Measurements from ENCODE around the gene XPA. TPM values are rescaled to one million over a fixed set of nuclear protein-coding genes. Genes with fewer than 3 reads are reported as not detected.

Gene XPA
- total RNA-seq, 4 donors from 2014 or later: 25.6 to 42.5 (median 35.8) TPM

DNA sequence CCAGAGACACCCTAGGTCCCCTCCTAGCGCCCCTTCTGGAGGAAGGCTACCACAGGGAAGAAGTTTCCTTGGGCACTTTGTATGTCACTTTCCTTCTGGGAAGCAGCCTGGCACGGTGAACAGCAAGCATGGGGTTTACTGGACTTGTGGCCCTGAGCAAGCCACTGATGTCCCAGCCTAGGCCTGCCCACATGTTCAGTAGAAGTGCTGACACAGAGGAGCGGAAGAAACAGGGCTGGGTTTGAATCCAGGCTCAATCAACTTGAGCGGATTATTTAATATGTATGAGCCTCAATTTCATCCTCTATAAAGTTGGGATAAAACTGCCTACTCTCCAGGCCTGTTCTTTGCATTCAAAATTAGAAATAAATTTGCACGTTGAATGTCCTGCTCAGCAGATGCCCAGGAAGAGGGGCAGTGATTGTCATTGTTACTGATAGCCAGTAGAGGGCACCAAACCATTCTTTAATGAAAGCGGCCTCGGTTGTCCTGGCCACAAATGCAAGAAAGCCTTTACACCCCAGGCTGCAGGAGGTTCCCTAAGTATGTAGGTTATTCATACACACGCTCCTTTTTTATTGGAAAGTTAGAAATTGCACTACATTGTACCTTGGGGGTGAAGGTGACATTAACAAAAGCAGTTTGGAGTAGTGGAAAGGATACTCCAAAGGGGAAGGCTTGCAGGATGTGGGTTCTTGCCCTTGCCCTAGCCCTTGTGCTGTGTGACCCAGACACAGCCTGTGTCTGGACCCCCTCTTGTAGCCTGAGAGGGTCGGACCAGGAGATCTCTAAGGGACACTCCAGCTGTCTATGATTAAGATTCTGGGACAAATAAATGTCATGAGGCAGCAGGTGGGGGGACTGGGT, 13.4 kb upstream of the XPA start:
- TF ChIP-seq POLR2A (IDR thresholded peaks at IDR 0.05): no peak
- TF ChIP-seq, protein P1, sequence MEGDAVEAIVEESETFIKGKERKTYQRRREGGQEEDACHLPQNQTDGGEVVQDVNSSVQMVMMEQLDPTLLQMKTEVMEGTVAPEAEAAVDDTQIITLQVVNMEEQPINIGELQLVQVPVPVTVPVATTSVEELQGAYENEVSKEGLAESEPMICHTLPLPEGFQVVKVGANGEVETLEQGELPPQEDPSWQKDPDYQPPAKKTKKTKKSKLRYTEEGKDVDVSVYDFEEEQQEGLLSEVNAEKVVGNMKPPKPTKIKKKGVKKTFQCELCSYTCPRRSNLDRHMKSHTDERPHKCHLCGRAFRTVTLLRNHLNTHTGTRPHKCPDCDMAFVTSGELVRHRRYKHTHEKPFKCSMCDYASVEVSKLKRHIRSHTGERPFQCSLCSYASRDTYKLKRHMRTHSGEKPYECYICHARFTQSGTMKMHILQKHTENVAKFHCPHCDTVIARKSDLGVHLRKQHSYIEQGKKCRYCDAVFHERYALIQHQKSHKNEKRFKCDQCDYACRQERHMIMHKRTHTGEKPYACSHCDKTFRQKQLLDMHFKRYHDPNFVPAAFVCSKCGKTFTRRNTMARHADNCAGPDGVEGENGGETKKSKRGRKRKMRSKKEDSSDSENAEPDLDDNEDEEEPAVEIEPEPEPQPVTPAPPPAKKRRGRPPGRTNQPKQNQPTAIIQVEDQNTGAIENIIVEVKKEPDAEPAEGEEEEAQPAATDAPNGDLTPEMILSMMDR (IDR thresholded peaks at IDR 0.05): peak; percentile 69 to 87 (median 82)
- Histone ChIP-seq H3K9me3 (no peaks in the 10 kb centered on the region), H3K27me3 (no peaks in the 10 kb centered on the region), H3K4me1 (peaks cover 10 to 31% of the 10 kb centered on the region in 2 donors), H3K36me3 (peaks cover 0 to 5% of the 10 kb centered on the region in 2 donors), H3K4me3 (replicated peaks in 1 of 3) (no peak overlapping the region), H3K27ac (peak overlapping the region in 2 of 3 donors; percentile 55 to 63)
- intact Hi-C loops (cut with DNase I): loop anchor here (5.0 kb wide), 1 partner anchor 137 kb away; no protein-coding TSS in a partner anchor
- peak; percentile 64 to 67 for DNase-seq
- WGBS, 2 donors: 21 to 29% methylated on average over 9 of the region's 9 CpGs

DNA sequence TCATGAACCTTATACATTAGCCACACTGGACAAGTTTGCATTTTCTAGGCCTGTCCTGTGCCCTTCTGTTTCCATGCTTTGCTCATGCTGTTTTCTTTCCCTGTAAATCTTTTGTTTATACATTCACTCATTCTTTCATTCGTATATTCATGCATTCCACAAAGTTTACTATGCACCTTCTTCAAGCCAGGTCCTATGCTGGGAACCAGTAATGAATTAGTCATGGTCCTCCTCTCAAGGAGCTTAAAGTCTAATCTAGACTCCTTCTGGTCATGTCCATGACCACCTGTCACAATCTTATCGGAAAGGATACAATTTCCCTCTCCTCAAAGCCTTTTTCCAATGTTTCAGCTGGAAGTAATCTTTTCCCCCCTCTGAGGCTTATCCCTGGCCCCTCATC, 9.1 kb upstream of the XPA start:
- intact Hi-C loops (cut with DNase I): loop anchor here (10.0 kb wide), 1 partner anchor 199 kb away; no protein-coding TSS in a partner anchor
- Histone ChIP-seq H3K27me3 (no peaks in the 10 kb centered on the region), H3K4me1 (peaks cover 6 to 22% of the 10 kb centered on the region in 2 donors), H3K36me3 (peaks cover 0 to 5% of the 10 kb centered on the region in 2 donors), H3K27ac (no peak overlapping the region), H3K4me3 (replicated peaks in 1 of 3) (no peak overlapping the region), H3K9me3 (no peaks in the 10 kb centered on the region)
- DNase-seq: no peak
- WGBS, 2 donors: 90 to 94% methylated on average over 2 of the region's 2 CpGs
- TF ChIP-seq POLR2A (IDR thresholded peaks at IDR 0.05): no peak
- TF ChIP-seq, protein P1 (IDR thresholded peaks at IDR 0.05): no peak

DNA sequence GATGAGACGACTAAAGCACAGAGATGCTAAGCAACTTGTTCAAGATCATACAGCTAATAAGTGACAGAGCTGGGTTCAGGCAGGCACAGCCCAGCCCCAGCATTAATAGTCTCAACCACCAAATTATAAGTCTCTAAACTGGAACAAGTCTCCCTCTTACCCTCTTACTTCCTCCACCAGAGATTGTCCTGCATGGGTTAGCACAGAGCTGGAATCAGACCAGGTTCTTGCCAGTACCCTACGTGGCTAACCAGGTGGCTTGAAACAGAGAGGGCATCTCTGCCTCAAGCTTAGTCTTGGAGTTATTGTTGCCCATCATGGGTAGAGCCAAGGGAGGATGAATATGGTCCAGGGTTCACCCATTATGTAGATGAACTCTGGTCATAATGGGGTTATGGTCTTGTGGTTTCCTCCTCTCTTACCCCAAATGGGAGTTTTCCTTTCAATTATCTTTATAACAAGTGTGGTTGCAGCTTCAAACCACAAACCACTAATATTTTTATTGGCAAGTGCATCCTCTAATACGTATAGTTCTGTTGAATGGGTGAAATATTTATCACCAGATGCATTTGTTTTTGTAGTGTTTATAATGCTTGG, 8.3 kb upstream of the XPA start:
- H3K4me3 ChIP-seq (replicated peaks in 1 of 3): no peak overlapping the region
- H3K36me3 ChIP-seq: peaks cover 0 to 5% of the 10 kb centered on the region in 2 donors
- no peaks in the 10 kb centered on the region for H3K9me3 ChIP-seq
- peak overlapping the region in 1 of 3 donors; percentile 17 for H3K27ac ChIP-seq
- peaks cover 0 to 14% of the 10 kb centered on the region in 2 donors for H3K4me1 ChIP-seq
- TF ChIP-seq, protein P1 (IDR thresholded peaks at IDR 0.05): no peak
- no peak for TF ChIP-seq POLR2A (IDR thresholded peaks at IDR 0.05)
- WGBS, 2 donors: 43 to 49% methylated on average over 3 of the region's 3 CpGs
- intact Hi-C loops (cut with DNase I): loop anchor here (10.0 kb wide), 1 partner anchor 199 kb away; no protein-coding TSS in a partner anchor
- H3K27me3 ChIP-seq: no peaks in the 10 kb centered on the region
- peak; percentile 51 to 52 for DNase-seq

DNA sequence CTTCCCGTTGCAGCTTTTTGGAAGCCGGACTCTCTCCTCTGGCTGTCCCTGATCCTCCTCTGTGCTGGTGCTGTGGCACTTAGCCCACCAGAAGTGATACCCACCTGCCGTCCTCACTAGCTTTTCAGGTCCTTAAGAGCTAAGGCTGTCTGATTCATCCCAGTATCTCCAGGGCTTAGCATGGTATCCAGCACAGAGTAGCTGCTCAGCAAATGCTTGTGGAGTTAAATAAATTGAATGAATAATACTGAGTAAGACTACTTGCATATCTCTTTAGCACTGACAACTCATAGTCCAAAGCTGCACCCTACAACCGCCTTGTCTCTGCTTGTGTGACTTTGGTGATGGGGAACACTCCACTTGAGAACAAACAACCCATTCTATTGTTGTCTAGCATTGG, 7.7 kb upstream of the XPA start:
- 87 to 88% methylated on average over 4 of the region's 4 CpGs for WGBS, 2 donors

DNA sequence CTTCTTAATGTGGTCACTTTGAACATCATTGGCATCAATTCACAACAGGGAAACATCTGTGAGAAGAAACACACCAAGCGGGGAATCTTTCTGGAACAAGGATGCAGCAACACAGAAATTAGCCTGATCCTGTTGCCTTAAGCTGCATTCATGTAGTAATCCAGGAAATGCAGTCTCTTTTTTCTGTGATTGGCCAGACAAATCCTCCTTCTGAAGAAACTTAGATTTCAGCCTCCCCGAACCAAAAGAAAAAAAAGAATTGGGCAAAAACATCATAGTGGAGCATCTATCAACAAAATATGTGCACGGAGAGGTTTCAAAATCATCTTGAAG, 7.2 kb upstream of the XPA start:
- TF ChIP-seq, protein P1 (IDR thresholded peaks at IDR 0.05): no peak
- TF ChIP-seq POLR2A (IDR thresholded peaks at IDR 0.05): no peak
- 80 to 87% methylated on average over 3 of the region's 3 CpGs for WGBS, 2 donors
- no peaks in the 10 kb centered on the region for H3K27me3 ChIP-seq
- intact Hi-C loops (cut with DNase I): loop anchor here (10.0 kb wide), 1 partner anchor 200 kb away; no protein-coding TSS in a partner anchor
- no peak overlapping the region for H3K4me3 ChIP-seq (replicated peaks in 1 of 3)
- no peak for DNase-seq
- H3K36me3 ChIP-seq: peaks cover 0 to 5% of the 10 kb centered on the region in 2 donors
- H3K9me3 ChIP-seq: no peaks in the 10 kb centered on the region
- peaks cover 0 to 13% of the 10 kb centered on the region in 2 donors for H3K4me1 ChIP-seq
- H3K27ac ChIP-seq: peak overlapping the region in 1 of 3 donors; percentile 18

More for the DNA sequence above, 7.7 kb upstream of the XPA start:
- Histone ChIP-seq H3K27me3 (no peaks in the 10 kb centered on the region), H3K36me3 (peaks cover 0 to 5% of the 10 kb centered on the region in 2 donors), H3K4me1 (peaks cover 0 to 13% of the 10 kb centered on the region in 2 donors), H3K4me3 (replicated peaks in 1 of 3) (no peak overlapping the region), H3K27ac (no peak overlapping the region), H3K9me3 (no peaks in the 10 kb centered on the region)
- DNase-seq: no peak
- intact Hi-C loops (cut with DNase I): loop anchor here (10.0 kb wide), 1 partner anchor 200 kb away; no protein-coding TSS in a partner anchor
- no peak for TF ChIP-seq POLR2A (IDR thresholded peaks at IDR 0.05)
